PC-9 (cell line): ENCODE measurements around the gene ZNF143. TPM values are rescaled to one million over a fixed set of nuclear protein-coding genes. Genes with fewer than 3 reads are reported as not detected.

ENCODE experiments used
- BruUV-seq: library from RNA; stranded (reverse); fragments of 400-500 nt; replicated peaks from 2 replicates; lab custom pipeline; 2021; lab: Mats Ljungman, UMichigan
- CTCF ChIA-PET: fragments of 300-600 bp; sonication (Branson Sonifier 250); formaldehyde crosslinking; loops from one replicate; lab custom pipeline; 2022; ENCODE audit warnings: antibody characterized with exemption; lab: Charles Lee
- POLR2A ChIA-PET: fragments of 300-600 bp; sonication (Branson Sonifier 250); formaldehyde crosslinking; loops from one replicate; lab custom pipeline; 2022; ENCODE audit warnings: antibody characterized with exemption; ENCODE audit not compliant: unreplicated experiment; lab: Charles Lee
- DNase-seq, 2 experiments: peaks; one replicate each; pipeline versions ENCODE4 v3.0.0 to v3.0.0-alpha.2; 2015 to 2022; ENCODE audit warnings: mixed read lengths in 1 of 2
- H2AFZ ChIP-seq: fragments of 200-600 bp; sonication (generic); 2 replicates; pipeline ENCODE4 v1.8.1; 2017; ENCODE audit warnings: antibody characterized with exemption
- H3F3A ChIP-seq: fragments of 200-600 bp; sonication (generic); 2 replicates; pipeline ENCODE4 v1.8.1; 2017; ENCODE audit warnings: antibody characterized with exemption, mild to moderate bottlenecking, low read depth; ENCODE audit not compliant: insufficient read depth
- H3K27ac ChIP-seq: fragments of 200-600 bp; sonication (generic); 2 replicates; pipeline ENCODE4 v1.6.1; 2016; ENCODE audit warnings: mixed run types
- H3K27me3 ChIP-seq: fragments of 200-600 bp; sonication (generic); 2 replicates; pipeline ENCODE4 v1.6.1; 2016; ENCODE audit warnings: low read depth, mixed run types; ENCODE audit not compliant: insufficient read depth
- H3K36me3 ChIP-seq: fragments of 200-600 bp; sonication (generic); 2 replicates; pipeline ENCODE4 v1.6.1; 2016; ENCODE audit warnings: low read depth, mixed run types
- H3K4me1 ChIP-seq: fragments of 200-600 bp; sonication (generic); replicated peaks from 2 replicates; pipeline ENCODE4 v1.6.1; 2016; ENCODE audit warnings: mixed run types; ENCODE audit not compliant: insufficient read depth
- H3K4me2 ChIP-seq: fragments of 200-600 bp; sonication (generic); 2 replicates; pipeline ENCODE4 v1.6.1; 2017; ENCODE audit warnings: mixed run types
- H3K4me3 ChIP-seq: fragments of 200-600 bp; sonication (generic); 2 replicates; pipeline ENCODE4 v1.6.1; 2016; ENCODE audit warnings: mixed run types
- H3K79me2 ChIP-seq: fragments of 200-600 bp; sonication (generic); 2 replicates; pipeline ENCODE4 v1.6.1; 2017; ENCODE audit warnings: low read depth, mixed run types
- H3K9me2 ChIP-seq: fragments of 200-600 bp; sonication (generic); 2 replicates; pipeline ENCODE4 v1.8.1; 2017; ENCODE audit warnings: mild to moderate bottlenecking; ENCODE audit not compliant: insufficient read depth
- H3K9me3 ChIP-seq: fragments of 200-600 bp; sonication (generic); 2 replicates; pipeline ENCODE4 v1.8.1; 2016; ENCODE audit warnings: low read depth; ENCODE audit not compliant: insufficient read depth
- H4K20me1 ChIP-seq: fragments of 200-600 bp; sonication (generic); 2 replicates; pipeline ENCODE4 v1.8.1; 2017; ENCODE audit not compliant: insufficient read depth
- EZH2 ChIP-seq: fragments of 200-600 bp; sonication (generic); IDR thresholded peaks from 2 replicates; pipeline ENCODE4 v1.8.0; 2017; ENCODE audit warnings: antibody characterized with exemption, low read depth
- intact Hi-C: fragments of 100-400 bp; cut with micrococcal nuclease; formaldehyde crosslinking; loops from one replicate; pipeline ENCODE4 v1.10.0; 2022; ENCODE audit not compliant: unreplicated experiment
- total RNA-seq: library from RNA; stranded (reverse); gene quantifications from 2 replicates; pipeline ENCODE4 v1.2.3, GENCODE V29; 2021
- TF ChIP-seq, protein P1 (sequence below): fragments of 200-600 bp; sonication (generic); conservative IDR thresholded peaks from 2 replicates; pipeline ENCODE4 v1.6.1; 2017; ENCODE audit warnings: mixed run types, antibody characterized with exemption, mild to moderate bottlenecking, moderate library complexity

ZNF143 gene
- total RNA-seq, 1 experiment from 2014 or later = 16.5 TPM

DNA sequence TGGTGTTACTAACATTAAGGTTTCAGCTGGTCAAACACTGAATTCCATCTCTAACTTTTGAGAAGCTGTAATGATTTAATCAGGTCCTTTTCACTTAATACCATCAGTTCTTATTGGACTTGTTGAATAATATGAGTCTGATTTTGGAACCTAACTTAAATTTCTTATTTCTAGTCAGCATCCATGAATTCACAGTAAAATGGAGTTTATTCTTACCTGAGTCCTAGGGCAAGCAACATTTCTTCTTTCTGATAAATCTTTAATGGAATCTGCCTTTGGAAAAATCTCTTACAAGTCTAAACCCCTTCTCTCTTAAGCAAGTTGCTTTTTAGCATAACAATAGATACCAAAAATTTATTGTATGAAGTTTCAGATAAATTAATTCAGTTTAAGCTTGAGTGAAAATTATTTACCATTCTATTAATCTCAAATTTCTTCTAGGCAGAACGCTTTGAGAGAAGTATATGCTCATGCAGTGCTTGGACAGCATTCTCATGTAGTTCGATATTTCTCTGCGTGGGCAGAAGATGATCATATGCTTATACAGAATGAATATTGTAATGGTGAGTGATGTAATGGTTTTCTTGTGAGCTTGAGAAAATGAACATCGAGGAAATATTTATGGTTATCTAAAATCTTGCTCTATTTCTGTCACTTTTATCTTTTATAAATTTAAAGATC is 116.0 kb downstream of the ZNF143 start:
- POLR2A ChIA-PET = interaction anchor here (0.5 to 0.6 kb wide), 2 partner anchors 11 to 748 kb away, joined by 4 to 7 read pairs; no protein-coding TSS in a partner anchor
- no peak for TF ChIP-seq EZH2
- TF ChIP-seq, protein P1, sequence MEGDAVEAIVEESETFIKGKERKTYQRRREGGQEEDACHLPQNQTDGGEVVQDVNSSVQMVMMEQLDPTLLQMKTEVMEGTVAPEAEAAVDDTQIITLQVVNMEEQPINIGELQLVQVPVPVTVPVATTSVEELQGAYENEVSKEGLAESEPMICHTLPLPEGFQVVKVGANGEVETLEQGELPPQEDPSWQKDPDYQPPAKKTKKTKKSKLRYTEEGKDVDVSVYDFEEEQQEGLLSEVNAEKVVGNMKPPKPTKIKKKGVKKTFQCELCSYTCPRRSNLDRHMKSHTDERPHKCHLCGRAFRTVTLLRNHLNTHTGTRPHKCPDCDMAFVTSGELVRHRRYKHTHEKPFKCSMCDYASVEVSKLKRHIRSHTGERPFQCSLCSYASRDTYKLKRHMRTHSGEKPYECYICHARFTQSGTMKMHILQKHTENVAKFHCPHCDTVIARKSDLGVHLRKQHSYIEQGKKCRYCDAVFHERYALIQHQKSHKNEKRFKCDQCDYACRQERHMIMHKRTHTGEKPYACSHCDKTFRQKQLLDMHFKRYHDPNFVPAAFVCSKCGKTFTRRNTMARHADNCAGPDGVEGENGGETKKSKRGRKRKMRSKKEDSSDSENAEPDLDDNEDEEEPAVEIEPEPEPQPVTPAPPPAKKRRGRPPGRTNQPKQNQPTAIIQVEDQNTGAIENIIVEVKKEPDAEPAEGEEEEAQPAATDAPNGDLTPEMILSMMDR = no peak
- no peak for DNase-seq
- Histone ChIP-seq H3K4me1 (peaks cover 18% of the 10 kb centered on the region), H3K4me3 (peak overlapping the region; percentile 87), H4K20me1 (peaks cover 5% of the 10 kb centered on the region; the same call in 1 of the 2 replicates), H3K27me3 (no peaks in the 10 kb centered on the region), H3K27ac (peak overlapping the region; percentile 80; the same call in 1 of the 2 replicates), H3K9me2 (no peaks in the 10 kb centered on the region), H3K79me2 (peaks cover 69% of the 10 kb centered on the region), H3K9me3 (no peaks in the 10 kb centered on the region), H3F3A (peaks cover 21% of the 10 kb centered on the region), H2AFZ (no peak overlapping the region), H3K36me3 (peaks cover 44% of the 10 kb centered on the region), H3K4me2 (peak overlapping the region; percentile 96)
- intact Hi-C loops = no loop called here
- no TSS peak for BruUV-seq
- CTCF ChIA-PET = no interaction called here

GRCh38 chr11:9577556-9577955 is 116.7 kb downstream of the ZNF143 start:
- no peak for DNase-seq
- Histone ChIP-seq H3F3A (peaks cover 16% of the 10 kb centered on the region), H3K79me2 (peaks cover 75% of the 10 kb centered on the region), H3K36me3 (peaks cover 51% of the 10 kb centered on the region), H3K9me3 (no peaks in the 10 kb centered on the region), H2AFZ (no peak overlapping the region), H3K4me2 (peak overlapping the region; percentile 96; the same call in 1 of the 2 replicates), H3K4me1 (peaks cover 11% of the 10 kb centered on the region), H3K9me2 (no peaks in the 10 kb centered on the region), H3K27ac (no peak overlapping the region; the same call in 1 of the 2 replicates), H4K20me1 (peaks cover 5% of the 10 kb centered on the region; the same call in 1 of the 2 replicates), H3K27me3 (no peaks in the 10 kb centered on the region), H3K4me3 (no peak overlapping the region)
- ChIA-PET POLR2A (no interaction called here), CTCF (no interaction called here)
- no peak for TF ChIP-seq EZH2
- TF ChIP-seq, protein P1 = no peak
- no TSS peak for BruUV-seq
- intact Hi-C loops = no loop called here

Other genes starting within 250 kb of the ZNF143 start
- gene DENND5A, start 195.7 kb upstream of the ZNF143 start, total RNA-seq = 17.7 and 19.8 TPM in 2 replicates
- 58.5 and 65.1 TPM in 2 replicates for gene TMEM41B, start 146.4 kb upstream of the ZNF143 start, total RNA-seq
- 83.7 and 126 TPM in 2 replicates for gene IPO7, start 76.4 kb upstream of the ZNF143 start, total RNA-seq
- gene WEE1, start 112.7 kb downstream of the ZNF143 start, total RNA-seq = 32.2 and 37.1 TPM in 2 replicates
- 13.3 and 18.6 TPM in 2 replicates for gene SWAP70, start 203.1 kb downstream of the ZNF143 start, total RNA-seq